AG08395 (cell line): ENCODE data around the gene CTF1.
"Not testable (repeated sequence)": the region's sequence is repeated elsewhere in the genome, so short reads cannot be mapped to it uniquely, and the experiment has no call there.

Source experiments
- DNase-seq: peaks from one replicate; pipeline ENCODE4 v3.0.0; 2012; ENCODE audit warnings: mixed read lengths, low spot score

The CTF1 gene

GRCh38 chr16:30887927-30888326 lies 8.5 kb upstream of the CTF1 start:
- no peak for DNase-seq

- no peak for DNase-seq
Observed at GRCh38 chr16:30888856-30889499, 7.4 kb upstream of the CTF1 start.

- no peak for DNase-seq
Observed at GRCh38 chr16:30889721-30890120, 6.7 kb upstream of the CTF1 start.

GRCh38 chr16:30891043-30891823 lies 5.2 kb upstream of the CTF1 start:
- not testable (repeated sequence) for DNase-seq

GRCh38 chr16:30892670-30893416 lies 3.6 kb upstream of the CTF1 start:
- DNase-seq: no peak

- no peak for DNase-seq
Observed at GRCh38 chr16:30893417-30893743, 3.0 kb upstream of the CTF1 start.

GRCh38 chr16:30893744-30894539 lies 2.5 kb upstream of the CTF1 start, which contains the start of gene BCL7C:
BCL7C (minus strand) TSS chr16:30894077; CDS start chr16:30893944, 133 bp downstream.
- DNase-seq: peak; percentile 85

- no peak for DNase-seq
Observed at GRCh38 chr16:30894540-30895368, 1.7 kb upstream of the CTF1 start.

- DNase-seq: peak; percentile 26
Observed at GRCh38 chr16:30895627-30896260, 670 bp upstream of the CTF1 start.

GRCh38 chr16:30896889-30897733 lies 697 bp downstream of the CTF1 start:
- DNase-seq: peak; percentile 93

- no peak for DNase-seq
Observed at GRCh38 chr16:30899794-30900193, 3.4 kb downstream of the CTF1 start.

- DNase-seq: no peak
Observed at GRCh38 chr16:30900588-30900987, 4.2 kb downstream of the CTF1 start.

- no peak for DNase-seq
Observed at GRCh38 chr16:30901201-30902028, 5.0 kb downstream of the CTF1 start.

- peak; percentile 87 for DNase-seq
Observed at GRCh38 chr16:30902029-30902972, 5.9 kb downstream of the CTF1 start.

GRCh38 chr16:30903002-30903401 lies 6.6 kb downstream of the CTF1 start:
- no peak for DNase-seq

- DNase-seq: peak; percentile 48
Observed at GRCh38 chr16:30903596-30903995, 7.2 kb downstream of the CTF1 start.

- DNase-seq: no peak
Observed at GRCh38 chr16:30904114-30904780, 7.8 kb downstream of the CTF1 start.
